Nephron (organoid): ENCODE results near the gene CISD1.

ENCODE experiments used
- H3K27ac Mint-ChIP-seq, 3 experiments: 2 replicates each; pipeline ENCODE4 v1.8.0; 2020; ENCODE audit warnings: mixed read lengths in 3 of 3, mild to moderate bottlenecking in 2 of 3, moderate library complexity in 1 of 3
- H3K27me3 Mint-ChIP-seq: 2 replicates; pipeline ENCODE4 v1.8.0; 2021; ENCODE audit warnings: low read depth, mild to moderate bottlenecking, moderate library complexity, mixed read lengths
- H3K36me3 Mint-ChIP-seq: 2 replicates; pipeline ENCODE4 v1.8.0; 2020; ENCODE audit warnings: low read depth, mixed read lengths
- H3K4me1 Mint-ChIP-seq: 2 replicates; pipeline ENCODE4 v1.8.0; 2020; ENCODE audit warnings: mixed read lengths
- H3K4me3 Mint-ChIP-seq, 3 experiments: 2 replicates each; pipeline ENCODE4 v1.8.0; 2020; ENCODE audit warnings: mild to moderate bottlenecking in 3 of 3, mixed read lengths in 3 of 3, moderate library complexity in 2 of 3
- H3K9me3 Mint-ChIP-seq: 2 replicates; pipeline ENCODE4 v1.8.0; 2020; ENCODE audit warnings: mixed read lengths
- TF ChIP-seq, protein P1 (sequence below), 3 experiments: fragments of 200-600 bp; sonication (generic); IDR thresholded peaks; one replicate each; pipeline ENCODE4 v1.5.0; 2021; ENCODE audit warnings: antibody characterized with exemption in 3 of 3; ENCODE audit not compliant: unreplicated experiment in 3 of 3

The CISD1 gene

DNA sequence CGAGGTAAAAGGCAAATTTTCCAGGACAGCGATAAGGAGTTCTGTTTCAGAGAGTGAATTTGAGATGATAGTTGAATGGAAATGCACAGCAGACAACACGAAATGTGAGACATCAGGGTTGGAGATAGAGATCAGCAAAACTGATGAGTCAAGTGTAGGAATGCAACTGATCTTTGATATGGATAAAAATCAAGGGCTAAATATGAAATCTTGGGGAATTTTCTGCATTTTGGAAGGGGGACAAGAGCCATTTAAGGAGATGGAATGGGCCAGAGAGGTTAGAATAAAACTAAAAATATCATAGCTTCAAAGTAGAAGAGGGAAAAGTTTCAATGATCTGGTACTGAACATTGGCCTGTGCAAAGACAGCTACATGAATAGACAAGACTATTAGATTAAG lies 11.5 kb downstream of the CISD1 start:
- TF ChIP-seq, protein P1, sequence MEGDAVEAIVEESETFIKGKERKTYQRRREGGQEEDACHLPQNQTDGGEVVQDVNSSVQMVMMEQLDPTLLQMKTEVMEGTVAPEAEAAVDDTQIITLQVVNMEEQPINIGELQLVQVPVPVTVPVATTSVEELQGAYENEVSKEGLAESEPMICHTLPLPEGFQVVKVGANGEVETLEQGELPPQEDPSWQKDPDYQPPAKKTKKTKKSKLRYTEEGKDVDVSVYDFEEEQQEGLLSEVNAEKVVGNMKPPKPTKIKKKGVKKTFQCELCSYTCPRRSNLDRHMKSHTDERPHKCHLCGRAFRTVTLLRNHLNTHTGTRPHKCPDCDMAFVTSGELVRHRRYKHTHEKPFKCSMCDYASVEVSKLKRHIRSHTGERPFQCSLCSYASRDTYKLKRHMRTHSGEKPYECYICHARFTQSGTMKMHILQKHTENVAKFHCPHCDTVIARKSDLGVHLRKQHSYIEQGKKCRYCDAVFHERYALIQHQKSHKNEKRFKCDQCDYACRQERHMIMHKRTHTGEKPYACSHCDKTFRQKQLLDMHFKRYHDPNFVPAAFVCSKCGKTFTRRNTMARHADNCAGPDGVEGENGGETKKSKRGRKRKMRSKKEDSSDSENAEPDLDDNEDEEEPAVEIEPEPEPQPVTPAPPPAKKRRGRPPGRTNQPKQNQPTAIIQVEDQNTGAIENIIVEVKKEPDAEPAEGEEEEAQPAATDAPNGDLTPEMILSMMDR (IDR thresholded peaks at IDR 0.05; ENCODE audit: unreplicated experiment in 3 of 3): no peak
- peaks cover 27% of the 10 kb centered on the region for H3K36me3 Mint-ChIP-seq
- H3K27me3 Mint-ChIP-seq: no peaks in the 10 kb centered on the region
- peaks cover 6% of the 10 kb centered on the region for H3K4me1 Mint-ChIP-seq
- H3K9me3 Mint-ChIP-seq: no peaks in the 10 kb centered on the region
- no peak overlapping the region for H3K27ac Mint-ChIP-seq
- no peak overlapping the region for H3K4me3 Mint-ChIP-seq

DNA sequence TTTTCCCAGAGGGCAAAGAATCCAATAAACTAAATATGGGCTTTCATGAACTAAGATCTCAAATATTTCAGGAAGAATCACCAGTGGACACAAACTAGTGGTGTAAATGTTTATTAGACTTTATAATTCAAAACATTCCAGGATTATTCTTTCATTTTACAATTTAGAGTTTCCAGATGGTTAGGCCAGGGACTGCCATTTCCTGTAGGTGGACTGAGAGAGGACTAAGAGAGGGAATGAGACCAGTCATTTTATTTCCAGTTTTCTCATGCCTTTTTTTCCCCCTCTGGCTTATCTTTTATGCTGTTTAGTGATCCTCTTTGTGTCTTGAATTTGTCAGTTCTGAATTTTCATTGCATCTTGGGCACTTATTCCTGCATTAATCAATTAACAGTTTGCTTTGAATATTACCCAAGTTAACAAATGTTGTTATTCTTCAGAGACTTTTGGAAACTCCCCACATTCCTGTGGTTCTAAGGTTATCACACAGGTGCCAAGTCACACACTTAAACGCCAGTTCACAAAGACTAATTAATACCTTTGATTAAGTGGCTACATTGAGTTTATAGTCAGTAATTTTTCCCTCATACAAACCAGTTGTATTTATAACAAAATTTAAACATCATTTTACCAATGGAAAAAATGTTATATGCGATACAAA lies 12.3 kb downstream of the CISD1 start:
- H3K36me3 Mint-ChIP-seq: peaks cover 27% of the 10 kb centered on the region
- H3K27me3 Mint-ChIP-seq: no peaks in the 10 kb centered on the region
- no peak overlapping the region for H3K27ac Mint-ChIP-seq
- H3K4me1 Mint-ChIP-seq: no peaks in the 10 kb centered on the region
- H3K9me3 Mint-ChIP-seq: no peaks in the 10 kb centered on the region
- TF ChIP-seq, protein P1 (IDR thresholded peaks at IDR 0.05; ENCODE audit: unreplicated experiment in 3 of 3): no peak
- H3K4me3 Mint-ChIP-seq: no peak overlapping the region

DNA sequence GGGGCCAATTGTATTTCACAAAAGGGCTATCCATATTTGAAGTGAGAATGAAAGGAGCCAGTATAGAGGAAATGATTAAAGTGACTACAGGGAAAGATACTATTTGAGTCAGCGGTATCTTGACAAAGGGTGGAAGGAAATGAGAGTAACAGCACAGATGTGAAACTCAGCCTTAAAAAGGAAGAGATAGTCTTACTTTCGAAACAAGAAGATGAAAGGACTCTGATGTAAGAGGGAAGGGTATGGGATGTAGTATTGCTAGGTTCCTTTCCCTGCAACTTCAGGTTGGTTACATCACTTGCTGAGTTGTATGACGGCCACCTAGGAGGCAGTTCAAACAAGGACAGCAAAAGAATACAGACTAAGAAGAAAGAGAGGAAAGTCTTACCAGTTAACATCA lies 13.7 kb downstream of the CISD1 start:
- Mint-ChIP-seq H3K27me3 (no peaks in the 10 kb centered on the region), H3K9me3 (no peaks in the 10 kb centered on the region), H3K27ac (no peak overlapping the region), H3K36me3 (peaks cover 27% of the 10 kb centered on the region), H3K4me3 (no peak overlapping the region), H3K4me1 (no peaks in the 10 kb centered on the region)
- TF ChIP-seq, protein P1 (IDR thresholded peaks at IDR 0.05; ENCODE audit: unreplicated experiment in 3 of 3): no peak

DNA sequence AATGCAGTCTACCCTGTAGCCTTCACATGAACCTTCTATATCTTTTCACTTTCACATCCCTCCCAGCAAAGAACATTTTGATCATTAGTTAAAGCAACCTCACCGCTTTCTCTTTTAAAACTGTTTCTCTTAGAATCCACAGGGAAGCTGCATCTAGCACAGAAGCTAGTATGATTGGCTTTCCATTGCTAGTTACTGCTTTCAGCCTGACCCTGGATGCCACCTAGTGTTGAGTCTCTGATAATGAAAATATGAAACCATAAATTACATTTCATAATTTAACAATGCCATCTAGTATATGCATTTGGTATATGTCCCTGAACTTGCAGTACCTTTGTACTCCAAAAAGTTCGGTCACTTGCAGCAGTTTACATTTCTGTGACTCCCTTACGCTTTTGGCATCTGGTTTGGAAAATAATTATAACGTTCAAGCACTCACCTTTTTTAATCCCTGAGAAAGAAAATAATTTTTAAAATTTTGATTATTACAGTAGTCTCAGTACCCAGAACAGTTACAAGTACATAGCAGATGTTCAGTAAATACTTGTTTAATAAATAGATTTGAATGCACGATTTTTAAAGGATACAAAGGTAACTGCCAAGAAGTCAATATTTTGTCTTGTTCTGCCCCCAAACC lies 22.7 kb downstream of the CISD1 start:
- H3K9me3 Mint-ChIP-seq: no peaks in the 10 kb centered on the region
- no peaks in the 10 kb centered on the region for H3K4me1 Mint-ChIP-seq
- TF ChIP-seq, protein P1 (IDR thresholded peaks at IDR 0.05; ENCODE audit: unreplicated experiment in 3 of 3): peak; percentile 56 to 73 (median 63)
- H3K36me3 Mint-ChIP-seq: no peaks in the 10 kb centered on the region
- no peaks in the 10 kb centered on the region for H3K27me3 Mint-ChIP-seq
- no peak overlapping the region for H3K4me3 Mint-ChIP-seq
- no peak overlapping the region for H3K27ac Mint-ChIP-seq

DNA sequence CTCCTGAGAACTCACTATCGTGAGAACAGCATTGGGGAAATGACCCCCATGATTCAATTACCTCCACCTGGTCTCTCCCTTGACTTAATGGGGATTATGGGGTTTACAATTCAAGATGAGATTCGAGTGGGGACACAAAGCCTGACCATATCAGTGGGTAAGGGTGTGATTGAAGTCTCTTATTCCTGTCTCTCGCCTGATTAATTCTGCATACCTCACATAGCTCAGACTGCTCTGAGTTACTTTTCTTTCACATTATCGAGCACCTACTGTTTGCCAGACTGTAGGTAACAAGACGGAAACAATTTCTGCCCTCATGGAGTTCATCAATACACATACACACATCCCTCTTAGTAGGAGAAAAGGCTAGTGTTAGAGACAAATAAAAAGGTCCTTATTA lies 25.0 kb downstream of the CISD1 start:
- H3K4me3 Mint-ChIP-seq: no peak overlapping the region
- no peaks in the 10 kb centered on the region for H3K36me3 Mint-ChIP-seq
- TF ChIP-seq, protein P1 (IDR thresholded peaks at IDR 0.05; ENCODE audit: unreplicated experiment in 3 of 3): no peak
- H3K9me3 Mint-ChIP-seq: no peaks in the 10 kb centered on the region
- no peak overlapping the region for H3K27ac Mint-ChIP-seq
- no peaks in the 10 kb centered on the region for H3K27me3 Mint-ChIP-seq
- no peaks in the 10 kb centered on the region for H3K4me1 Mint-ChIP-seq

DNA sequence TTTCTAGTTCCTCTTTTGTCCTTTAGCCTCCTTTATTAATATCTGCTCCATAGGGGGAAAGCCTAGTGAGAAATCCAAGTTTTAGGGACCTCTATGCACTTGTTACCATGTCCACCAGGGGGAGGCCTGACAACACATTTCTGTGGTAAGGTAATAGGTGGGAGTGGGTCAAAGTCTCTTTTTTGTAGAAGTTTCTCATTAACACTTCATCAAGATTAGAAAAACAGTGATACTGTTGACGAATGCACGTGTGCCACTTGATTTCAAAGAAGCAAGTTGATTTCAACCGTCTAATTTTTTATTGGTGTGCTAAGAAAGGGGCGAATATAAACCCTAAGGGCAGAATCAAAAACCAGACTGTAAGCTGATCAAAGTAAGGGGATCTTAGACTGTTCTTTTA lies 30.6 kb downstream of the CISD1 start:
- peak overlapping the region in 2 of 3 experiments; percentile 52 to 70 for H3K27ac Mint-ChIP-seq
- H3K4me3 Mint-ChIP-seq: no peak overlapping the region
- TF ChIP-seq, protein P1 (IDR thresholded peaks at IDR 0.05; ENCODE audit: unreplicated experiment in 3 of 3): peak; percentile 53 to 76 (median 69)
- no peaks in the 10 kb centered on the region for H3K27me3 Mint-ChIP-seq
- H3K4me1 Mint-ChIP-seq: no peaks in the 10 kb centered on the region
- H3K36me3 Mint-ChIP-seq: no peaks in the 10 kb centered on the region
- H3K9me3 Mint-ChIP-seq: no peaks in the 10 kb centered on the region
